Endothelial cell of umbilical vein (primary cell): ENCODE measurements around the gene HECTD4. TPM values are rescaled to one million over a fixed set of nuclear protein-coding genes. Genes with fewer than 3 reads are reported as not detected.

Experiments used
- BruUV-seq: library from RNA; stranded (reverse); fragments of 400-500 nt; replicated peaks from 2 replicates; lab custom pipeline; 2021; lab: Mats Ljungman, UMichigan
- CTCF ChIA-PET: fragments of 300-600, 350-600 bp; sonication (Branson Sonifier 250); formaldehyde crosslinking; loops from one replicate; lab custom pipeline; 2021; ENCODE audit warnings: antibody characterized with exemption, inconsistent platforms; lab: Charles Lee
- POLR2A ChIA-PET: fragments of 300-600, 350-600 bp; sonication (Branson Sonifier 250); formaldehyde crosslinking; loops from one replicate; lab custom pipeline; 2021; ENCODE audit warnings: antibody characterized with exemption, inconsistent platforms; lab: Charles Lee
- DNase-seq: peaks from one replicate; pipeline ENCODE4 v3.0.0-alpha.2; 2011; ENCODE audit warnings: low read depth, low spot score
- FAIRE-seq: peaks from 2 replicates; lab custom pipeline; 2011; peaks lifted over from hg19 to GRCh38; lab: Jason Lieb, UNC
- H2AFZ ChIP-seq: 2 replicates; pipeline ENCODE4 v1.6.0; 2012; ENCODE audit warnings: low read depth, low read length, control low read depth, inconsistent platforms
- H3K27ac ChIP-seq: 2 replicates; pipeline ENCODE4 v1.5.1; 2011; ENCODE audit warnings: low read depth, mild to moderate bottlenecking, control low read depth, low read length, moderate library complexity; ENCODE audit not compliant: insufficient read depth
- H3K27me3 ChIP-seq, 2 experiments: 2 replicates each; pipeline versions ENCODE4 v1.6.0 to v1.6.1; 2011; ENCODE audit warnings: low read length in 2 of 2, mixed read lengths in 1 of 2; ENCODE audit not compliant: control insufficient read depth in 2 of 2, insufficient read depth in 2 of 2
- H3K36me3 ChIP-seq, 2 experiments: 2 replicates in 1 of 2; 3 replicates in 1 of 2; pipeline ENCODE4 v1.5.1; 2011; ENCODE audit warnings: low read length in 2 of 2, mild to moderate bottlenecking in 1 of 2, moderate library complexity in 1 of 2; ENCODE audit not compliant: control insufficient read depth in 2 of 2, insufficient read depth in 2 of 2; ENCODE audit errors: extremely low read depth in 1 of 2
- H3K4me1 ChIP-seq: 3 replicates; pipeline ENCODE4 v1.5.1; 2011; ENCODE audit warnings: mild to moderate bottlenecking, low read length; ENCODE audit not compliant: control insufficient read depth, insufficient read depth; ENCODE audit errors: extremely low read depth
- H3K4me2 ChIP-seq: 2 replicates; pipeline ENCODE4 v1.6.1; 2011; ENCODE audit warnings: low read length, control low read depth, mixed read lengths; ENCODE audit not compliant: insufficient read depth
- H3K4me3 ChIP-seq, 3 experiments: fragments of 200-600 bp in 1 of 3; sonication (generic), shearing (Covaris generic) in 1 of 3; replicated peaks in 1 of 3; 2 replicates each; pipeline ENCODE4 v1.5.1; 2011 to 2016; ENCODE audit warnings: control low read depth in 3 of 3, low read length in 3 of 3, mild to moderate bottlenecking in 2 of 3, inconsistent platforms in 1 of 3, low read depth in 1 of 3, moderate library complexity in 1 of 3; ENCODE audit not compliant: insufficient read depth in 1 of 3
- H3K79me2 ChIP-seq: 2 replicates; pipeline ENCODE4 v1.6.0; 2012; ENCODE audit warnings: low read length, inconsistent platforms; ENCODE audit not compliant: control insufficient read depth, insufficient read depth
- H3K9ac ChIP-seq: replicated peaks from 2 replicates; pipeline ENCODE3; 2011; ENCODE audit warnings: low read length, control low read depth; ENCODE audit not compliant: insufficient read depth; ENCODE audit errors: extremely low read depth
- H3K9me1 ChIP-seq: replicated peaks from 3 replicates; pipeline ENCODE4 v1.6.0; 2011; ENCODE audit warnings: mild to moderate bottlenecking, low read length; ENCODE audit not compliant: control insufficient read depth, insufficient read depth; ENCODE audit errors: extremely low read depth
- H3K9me3 ChIP-seq: replicated peaks from 2 replicates; pipeline ENCODE4 v1.5.1; 2012; ENCODE audit warnings: low read length, inconsistent platforms; ENCODE audit not compliant: control insufficient read depth, insufficient read depth
- H4K20me1 ChIP-seq: replicated peaks from 2 replicates; pipeline ENCODE3; 2011; ENCODE audit warnings: mild to moderate bottlenecking, low read length; ENCODE audit not compliant: control insufficient read depth, insufficient read depth; ENCODE audit errors: extremely low read depth
- EZH2 ChIP-seq: IDR thresholded peaks from 2 replicates; pipeline ENCODE4 v1.6.1; 2012; ENCODE audit warnings: borderline replicate concordance, low read depth, mild to moderate bottlenecking, moderate library complexity, low read length, inconsistent platforms; ENCODE audit not compliant: severe bottlenecking
- FOS ChIP-seq: IDR thresholded peaks from 2 replicates; pipeline ENCODE4 v1.6.1; 2011; ENCODE audit warnings: mild to moderate bottlenecking, low read length, moderate library complexity, borderline replicate concordance; ENCODE audit not compliant: insufficient read depth
- GATA2 ChIP-seq: IDR thresholded peaks from 2 replicates; pipeline ENCODE4 v1.7.0; 2011; ENCODE audit warnings: low read depth, mild to moderate bottlenecking, moderate library complexity, mixed read lengths, low read length; ENCODE audit not compliant: insufficient read length, insufficient read depth
- JUN ChIP-seq: IDR thresholded peaks from 2 replicates; pipeline ENCODE4 v1.6.1; 2011; ENCODE audit warnings: borderline replicate concordance, low read depth; ENCODE audit not compliant: insufficient read length, insufficient read depth
- MYC ChIP-seq: IDR thresholded peaks from one replicate; pipeline ENCODE4 v1.6.1; 2011; ENCODE audit warnings: mild to moderate bottlenecking, low read depth, low read length
- POLR2A ChIP-seq: IDR thresholded peaks from 2 replicates; pipeline ENCODE4 v1.6.1; 2012; ENCODE audit warnings: low read depth, mild to moderate bottlenecking, control low read depth, low read length
- POLR2AphosphoS5 ChIP-seq: IDR thresholded peaks from 2 replicates; pipeline ENCODE4 v1.6.1; 2012; ENCODE audit warnings: low read depth, mild to moderate bottlenecking, control low read depth, low read length, moderate library complexity; ENCODE audit not compliant: insufficient read depth
- dilution Hi-C: fragments of 300-500 bp; cut with MboI; formaldehyde crosslinking; loops from one replicate; pipeline ENCODE4 v1.15.0; 2019; ENCODE audit warnings: low sequenced_read_pairs; ENCODE audit not compliant: extremely low pct_ligation_motif_present
- intact Hi-C: fragments of 100-400 bp; cut with micrococcal nuclease; formaldehyde crosslinking; loops from one replicate; pipeline ENCODE4 v1.10.0; 2022
- polyA plus RNA-seq, 4 experiments: library from polyadenylated mRNA; depleted of rRNA in 3 of 4; stranded (reverse) in 3 of 4; unstranded in 1 of 4; fragments of >200 nt; gene quantifications; 2 replicates each; pipeline versions ENCODE4 v1.2.1 to v1.2.3, GENCODE V29; 2011 to 2012; ENCODE audit warnings: missing spikeins in 1 of 4
- total RNA-seq: library from RNA; stranded (reverse); gene quantifications from 2 replicates; pipeline ENCODE4 v1.2.3, GENCODE V29; 2021
- TF ChIP-seq, protein P1 (sequence below): IDR thresholded peaks from 2 replicates; pipeline ENCODE4 v1.6.1; 2011; ENCODE audit not compliant: insufficient read depth, insufficient read length
- TF ChIP-seq, protein P2 (sequence below), 2 donors: IDR thresholded peaks; 1 replicate in 1 of 2; 2 replicates in 1 of 2; pipeline ENCODE4 v1.5.1; 2011; ENCODE audit warnings: low read length in 2 of 2, mild to moderate bottlenecking in 2 of 2, moderate library complexity in 2 of 2, control low read depth in 1 of 2, inconsistent platforms in 1 of 2, low read depth in 1 of 2; ENCODE audit not compliant: insufficient read depth in 1 of 2; ENCODE audit errors: extremely low read depth in 1 of 2

HECTD4 gene
- total and polyA plus RNA-seq, 2 donors (not counting 3 experiments of a cell fraction or from before 2014, with no cell fraction given): 9.7 to 47.7 TPM

DNA sequence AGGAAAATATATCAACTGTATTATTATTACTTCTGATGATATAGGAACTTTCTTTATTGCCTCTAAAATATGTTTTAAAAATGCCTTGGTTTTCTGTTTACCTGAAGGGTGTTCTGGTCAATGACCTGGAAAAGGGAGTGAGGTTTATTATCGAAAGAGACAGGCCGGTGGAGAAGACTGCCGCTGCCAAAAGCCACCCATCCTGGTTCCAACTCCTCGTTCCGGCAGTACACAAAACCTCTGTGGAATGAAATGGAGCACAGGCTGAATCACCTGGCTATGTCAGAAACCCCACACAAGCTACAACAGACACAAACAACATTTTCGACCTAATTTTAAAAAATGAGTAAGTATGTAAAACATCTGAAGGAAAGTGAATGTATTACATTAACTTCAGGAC, 73.6 kb downstream of the HECTD4 start:
- no peaks in the 10 kb centered on the region for H4K20me1 ChIP-seq
- ChIA-PET POLR2A (no interaction called here), CTCF (no interaction called here)
- no peak overlapping the region for H3K4me3 ChIP-seq
- no peak for DNase-seq
- H3K27me3 ChIP-seq: no peaks in the 10 kb centered on the region
- intact Hi-C loops: no loop called here
- peaks cover 9 to 13% of the 10 kb centered on the region in 2 experiments for H3K36me3 ChIP-seq
- no peak overlapping the region for H3K4me2 ChIP-seq
- TF ChIP-seq MYC (no peak), GATA2 (no peak), POLR2A (no peak), FOS (no peak), JUN (no peak), POLR2AphosphoS5 (no peak), EZH2 (no peak)
- TF ChIP-seq, protein P1, sequence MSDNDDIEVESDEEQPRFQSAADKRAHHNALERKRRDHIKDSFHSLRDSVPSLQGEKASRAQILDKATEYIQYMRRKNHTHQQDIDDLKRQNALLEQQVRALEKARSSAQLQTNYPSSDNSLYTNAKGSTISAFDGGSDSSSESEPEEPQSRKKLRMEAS: no peak
- TF ChIP-seq, protein P2, sequence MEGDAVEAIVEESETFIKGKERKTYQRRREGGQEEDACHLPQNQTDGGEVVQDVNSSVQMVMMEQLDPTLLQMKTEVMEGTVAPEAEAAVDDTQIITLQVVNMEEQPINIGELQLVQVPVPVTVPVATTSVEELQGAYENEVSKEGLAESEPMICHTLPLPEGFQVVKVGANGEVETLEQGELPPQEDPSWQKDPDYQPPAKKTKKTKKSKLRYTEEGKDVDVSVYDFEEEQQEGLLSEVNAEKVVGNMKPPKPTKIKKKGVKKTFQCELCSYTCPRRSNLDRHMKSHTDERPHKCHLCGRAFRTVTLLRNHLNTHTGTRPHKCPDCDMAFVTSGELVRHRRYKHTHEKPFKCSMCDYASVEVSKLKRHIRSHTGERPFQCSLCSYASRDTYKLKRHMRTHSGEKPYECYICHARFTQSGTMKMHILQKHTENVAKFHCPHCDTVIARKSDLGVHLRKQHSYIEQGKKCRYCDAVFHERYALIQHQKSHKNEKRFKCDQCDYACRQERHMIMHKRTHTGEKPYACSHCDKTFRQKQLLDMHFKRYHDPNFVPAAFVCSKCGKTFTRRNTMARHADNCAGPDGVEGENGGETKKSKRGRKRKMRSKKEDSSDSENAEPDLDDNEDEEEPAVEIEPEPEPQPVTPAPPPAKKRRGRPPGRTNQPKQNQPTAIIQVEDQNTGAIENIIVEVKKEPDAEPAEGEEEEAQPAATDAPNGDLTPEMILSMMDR (IDR thresholded peaks at IDR 0.05; ENCODE audit: extremely low read depth in 1 of 2, insufficient read depth in 1 of 2, low read depth in 1 of 2, low read length in 2 of 2): no peak
- H3K9ac ChIP-seq: no peak overlapping the region
- H3K9me3 ChIP-seq: no peaks in the 10 kb centered on the region
- H3K9me1 ChIP-seq: no peaks in the 10 kb centered on the region
- no peaks in the 10 kb centered on the region for H3K4me1 ChIP-seq
- dilution Hi-C loops: no loop called here
- H3K79me2 ChIP-seq: no peaks in the 10 kb centered on the region
- no peak overlapping the region for H2AFZ ChIP-seq
- FAIRE-seq: no peak
- no TSS peak for BruUV-seq
- no peak overlapping the region for H3K27ac ChIP-seq
